Natural killer cell treated with Interleukin-12 subunit alpha and Interleukin-12 subunit beta and Interleukin-15 and Interleukin-18, amount 100 ng/mL, for 72 hours (primary cell): ENCODE results near the gene LIMCH1. TPM values are rescaled to one million over a fixed set of nuclear protein-coding genes. Genes with fewer than 3 reads are reported as not detected.
"Not testable (repeated sequence)": the region's sequence is repeated elsewhere in the genome, so short reads cannot be mapped to it uniquely, and the experiment has no call there.

Experiments
- ATAC-seq, 2 donors: fragments of 150-1000 bp; cut with Tn5 transposase in 1 of 2; sonication (Bioruptor Pico), chemical (Tn5 transposase) in 1 of 2; 2 replicates each; pipeline ENCODE4 v1.10.0; 2021
- DNase-seq: peaks from one replicate; pipeline ENCODE4 v3.0.0; 2022; ENCODE audit warnings: low spot score
- H3K27ac Mint-ChIP-seq, 2 donors: 1 replicate in 1 of 2; 2 replicates in 1 of 2; pipeline ENCODE4 v1.8.0; 2022; ENCODE audit warnings: mixed read lengths in 2 of 2, mild to moderate bottlenecking in 1 of 2, moderate library complexity in 1 of 2
- H3K27me3 Mint-ChIP-seq, 2 donors: 1 replicate in 1 of 2; 2 replicates in 1 of 2; pipeline ENCODE4 v1.8.0; 2022; ENCODE audit warnings: mixed read lengths in 2 of 2
- H3K36me3 Mint-ChIP-seq: one replicate; pipeline ENCODE4 v1.8.0; 2022; ENCODE audit warnings: mixed read lengths
- H3K4me1 Mint-ChIP-seq, 2 donors: 1 replicate in 1 of 2; 2 replicates in 1 of 2; pipeline ENCODE4 v1.8.0; 2022; ENCODE audit warnings: low read depth in 2 of 2, mixed read lengths in 2 of 2, mild to moderate bottlenecking in 1 of 2
- H3K4me3 Mint-ChIP-seq: one replicate; pipeline ENCODE4 v1.8.0; 2022; ENCODE audit warnings: mixed read lengths
- H3K9me3 Mint-ChIP-seq: 2 replicates; pipeline ENCODE4 v1.8.0; 2022; ENCODE audit warnings: mixed read lengths
- total RNA-seq, 2 donors: library from RNA; stranded (reverse); gene quantifications; one replicate each; pipeline ENCODE4 v1.2.3, GENCODE V29; 2022

The LIMCH1 gene
- total RNA-seq, 2 donors from 2014 or later: not detected

- H3K27ac Mint-ChIP-seq: no peak overlapping the region
- no peaks in the 10 kb centered on the region for H3K9me3 Mint-ChIP-seq
- ATAC-seq (peak in 1 of 2 donors; percentile 56), DNase-seq (no peak)
- H3K4me3 Mint-ChIP-seq: no peak overlapping the region
- no peaks in the 10 kb centered on the region for H3K27me3 Mint-ChIP-seq
- H3K4me1 Mint-ChIP-seq: no peaks in the 10 kb centered on the region
- H3K36me3 Mint-ChIP-seq: no peaks in the 10 kb centered on the region
These were observed 145.4 kb downstream of the LIMCH1 start for GRCh38 chr4:41683326-41683725.

GRCh38 chr4:41686893-41687292, 148.9 kb downstream of the LIMCH1 start:
- ATAC-seq: no peak
- H3K27me3 Mint-ChIP-seq: peaks cover 0 to 4% of the 10 kb centered on the region in 2 donors
- H3K4me3 Mint-ChIP-seq: no peak overlapping the region
- DNase-seq: no peak
- no peaks in the 10 kb centered on the region for H3K4me1 Mint-ChIP-seq
- H3K27ac Mint-ChIP-seq: no peak overlapping the region
- no peaks in the 10 kb centered on the region for H3K36me3 Mint-ChIP-seq
- H3K9me3 Mint-ChIP-seq: no peaks in the 10 kb centered on the region

GRCh38 chr4:41687971-41688370, 150.0 kb downstream of the LIMCH1 start:
- Mint-ChIP-seq H3K9me3 (no peaks in the 10 kb centered on the region), H3K4me1 (no peaks in the 10 kb centered on the region), H3K27ac (no peak overlapping the region), H3K36me3 (no peaks in the 10 kb centered on the region), H3K27me3 (peaks cover 0 to 4% of the 10 kb centered on the region in 2 donors), H3K4me3 (no peak overlapping the region)
- no peak for DNase-seq
- ATAC-seq: no peak

- H3K4me1 Mint-ChIP-seq: no peaks in the 10 kb centered on the region
These were observed 154.9 kb downstream of the LIMCH1 start for GRCh38 chr4:41692717-41693345.

GRCh38 chr4:41693629-41694028, 155.7 kb downstream of the LIMCH1 start:
- H3K9me3 Mint-ChIP-seq: no peaks in the 10 kb centered on the region
- no peaks in the 10 kb centered on the region for H3K36me3 Mint-ChIP-seq
- no peak overlapping the region for H3K27ac Mint-ChIP-seq
- no peaks in the 10 kb centered on the region for H3K4me1 Mint-ChIP-seq
- no peak for DNase-seq
- H3K27me3 Mint-ChIP-seq: peaks cover 0 to 1% of the 10 kb centered on the region in 2 donors
- H3K4me3 Mint-ChIP-seq: no peak overlapping the region
- no peak for ATAC-seq

More at GRCh38 chr4:41692717-41693345, 154.9 kb downstream of the LIMCH1 start:
- ATAC-seq (no peak), DNase-seq (no peak)
- no peak overlapping the region for H3K4me3 Mint-ChIP-seq
- no peaks in the 10 kb centered on the region for H3K36me3 Mint-ChIP-seq
- H3K9me3 Mint-ChIP-seq: no peaks in the 10 kb centered on the region
- H3K27me3 Mint-ChIP-seq: peaks cover 0 to 4% of the 10 kb centered on the region in 2 donors
- H3K27ac Mint-ChIP-seq: no peak overlapping the region

GRCh38 chr4:41696131-41696530, 158.2 kb downstream of the LIMCH1 start:
- no peaks in the 10 kb centered on the region for H3K36me3 Mint-ChIP-seq
- H3K9me3 Mint-ChIP-seq: no peaks in the 10 kb centered on the region
- H3K27me3 Mint-ChIP-seq: no peaks in the 10 kb centered on the region
- no peak overlapping the region for H3K4me3 Mint-ChIP-seq
- H3K4me1 Mint-ChIP-seq: no peaks in the 10 kb centered on the region
- no peak for ATAC-seq
- DNase-seq: no peak
- H3K27ac Mint-ChIP-seq: no peak overlapping the region

- ATAC-seq (no peak), DNase-seq (no peak)
- H3K27ac Mint-ChIP-seq: no peak overlapping the region
- H3K4me3 Mint-ChIP-seq: no peak overlapping the region
- H3K4me1 Mint-ChIP-seq: no peaks in the 10 kb centered on the region
- H3K9me3 Mint-ChIP-seq: no peaks in the 10 kb centered on the region
- H3K27me3 Mint-ChIP-seq: no peaks in the 10 kb centered on the region
- no peaks in the 10 kb centered on the region for H3K36me3 Mint-ChIP-seq
These were observed 158.8 kb downstream of the LIMCH1 start for GRCh38 chr4:41696763-41697162.

- Mint-ChIP-seq H3K36me3 (no peaks in the 10 kb centered on the region), H3K9me3 (no peaks in the 10 kb centered on the region), H3K4me1 (no peaks in the 10 kb centered on the region), H3K27ac (no peak overlapping the region), H3K27me3 (peaks cover 3 to 14% of the 10 kb centered on the region in 2 donors), H3K4me3 (no peak overlapping the region)
- DNase-seq: no peak
- no peak for ATAC-seq
These were observed 164.0 kb downstream of the LIMCH1 start for GRCh38 chr4:41701983-41702382.

GRCh38 chr4:41702770-41703169, 164.8 kb downstream of the LIMCH1 start:
- ATAC-seq: no peak
- no peak for DNase-seq
- H3K27ac Mint-ChIP-seq: no peak overlapping the region
- no peaks in the 10 kb centered on the region for H3K4me1 Mint-ChIP-seq
- H3K36me3 Mint-ChIP-seq: no peaks in the 10 kb centered on the region
- H3K9me3 Mint-ChIP-seq: no peaks in the 10 kb centered on the region
- peaks cover 3 to 14% of the 10 kb centered on the region in 2 donors for H3K27me3 Mint-ChIP-seq
- no peak overlapping the region for H3K4me3 Mint-ChIP-seq

GRCh38 chr4:41703785-41704184, 165.8 kb downstream of the LIMCH1 start:
- no peak for ATAC-seq
- Mint-ChIP-seq H3K27ac (no peak overlapping the region), H3K36me3 (no peaks in the 10 kb centered on the region)

GRCh38 chr4:41709844-41710481, 172.0 kb downstream of the LIMCH1 start:
- Mint-ChIP-seq H3K4me3 (no peak overlapping the region), H3K27me3 (no peaks in the 10 kb centered on the region), H3K4me1 (no peaks in the 10 kb centered on the region), H3K27ac (no peak overlapping the region), H3K36me3 (no peaks in the 10 kb centered on the region), H3K9me3 (no peaks in the 10 kb centered on the region)
- DNase-seq (no peak), ATAC-seq (no peak)

More at GRCh38 chr4:41703785-41704184, 165.8 kb downstream of the LIMCH1 start:
- Mint-ChIP-seq H3K4me1 (no peaks in the 10 kb centered on the region), H3K9me3 (no peaks in the 10 kb centered on the region), H3K4me3 (no peak overlapping the region), H3K27me3 (peaks cover 3 to 14% of the 10 kb centered on the region in 2 donors)
- no peak for DNase-seq

GRCh38 chr4:41711654-41712053, 173.7 kb downstream of the LIMCH1 start:
- H3K27me3 Mint-ChIP-seq, H3K4me3 Mint-ChIP-seq: not testable (repeated sequence)

GRCh38 chr4:41712425-41712824, 174.5 kb downstream of the LIMCH1 start:
- Mint-ChIP-seq H3K4me1 (no peaks in the 10 kb centered on the region), H3K4me3 (no peak overlapping the region), H3K9me3 (no peaks in the 10 kb centered on the region), H3K27me3 (no peaks in the 10 kb centered on the region), H3K27ac (no peak overlapping the region), H3K36me3 (no peaks in the 10 kb centered on the region)
- DNase-seq: no peak
- ATAC-seq: no peak

More at GRCh38 chr4:41711654-41712053, 173.7 kb downstream of the LIMCH1 start:
- not testable (repeated sequence) for ATAC-seq, H3K36me3 Mint-ChIP-seq, DNase-seq, H3K27ac Mint-ChIP-seq, H3K4me1 Mint-ChIP-seq, H3K9me3 Mint-ChIP-seq

- H3K4me1 Mint-ChIP-seq: no peaks in the 10 kb centered on the region
- no peaks in the 10 kb centered on the region for H3K9me3 Mint-ChIP-seq
- DNase-seq: no peak
- no peak overlapping the region for H3K4me3 Mint-ChIP-seq
- no peaks in the 10 kb centered on the region for H3K27me3 Mint-ChIP-seq
- H3K27ac Mint-ChIP-seq: no peak overlapping the region
- no peaks in the 10 kb centered on the region for H3K36me3 Mint-ChIP-seq
- no peak for ATAC-seq
These were observed 175.8 kb downstream of the LIMCH1 start for GRCh38 chr4:41713768-41714167.
